ENCODE data around the gene RABGAP1L. TPM values are rescaled to one million over a fixed set of nuclear protein-coding genes. Genes with fewer than 3 reads are reported as not detected.

RABGAP1L gene
- total RNA-seq, 2 experiments from 2014 or later = 98.1 to 158 TPM

GRCh38 chr1:174623324-174624035 lies 464.2 kb downstream of the RABGAP1L start:
- Histone ChIP-seq H3K4me2 (ENCODE audit: low read length) (no peak overlapping the region), H3K36me3 (ENCODE audit: insufficient read depth, low read length) (no peaks in the 10 kb centered on the region), H4K20me1 (ENCODE audit: insufficient read depth, low read length) (no peaks in the 10 kb centered on the region), H3K79me2 (ENCODE audit: insufficient read depth, low read depth, low read length) (no peaks in the 10 kb centered on the region), H2AFZ (ENCODE audit: low read length) (no peak overlapping the region), H3K9me2 (ENCODE audit: insufficient read depth, low read length) (no peaks in the 10 kb centered on the region), H3K27ac (ENCODE audit: low read depth, low read length, poor library complexity, severe bottlenecking) (no peak overlapping the region), H3K4me1 (ENCODE audit: insufficient read depth, low read length, poor library complexity, severe bottlenecking) (no peaks in the 10 kb centered on the region), H3K9me3 (ENCODE audit: low read length) (no peaks in the 10 kb centered on the region), H3K4me3 (ENCODE audit: low read depth, low read length, poor library complexity, severe bottlenecking) (no peak overlapping the region)
- ChIA-PET POLR2A (no interaction called here), CTCF (ENCODE audit: unreplicated experiment) (no interaction called here)
- intact Hi-C loops (cut with micrococcal nuclease; ENCODE audit: unreplicated experiment) = no loop called here
- no peak for DNase-seq (ENCODE audit: low spot score)
- TF ChIP-seq CTCF (conservative IDR thresholded peaks at IDR 0.05; ENCODE audit: low read length) (no peak), EZH2phosphoT487 (IDR thresholded peaks at IDR 0.05; ENCODE audit: borderline replicate concordance, low read depth, low read length) (no peak)
- BruUV-seq (replicated peaks) = no TSS peak

GRCh38 chr1:174626031-174627025 lies 467.0 kb downstream of the RABGAP1L start:
- H3K4me2 ChIP-seq (ENCODE audit: low read length) = no peak overlapping the region
- POLR2A ChIA-PET = interaction anchor here (0.8 to 1.0 kb wide), 3 partner anchors 32 to 1165 kb away, joined by 3 read pairs; no protein-coding TSS in a partner anchor
- no peaks in the 10 kb centered on the region for H3K9me3 ChIP-seq (ENCODE audit: low read length)
- H3K4me1 ChIP-seq (ENCODE audit: insufficient read depth, low read length, poor library complexity, severe bottlenecking) = no peaks in the 10 kb centered on the region
- no peaks in the 10 kb centered on the region for H4K20me1 ChIP-seq (ENCODE audit: insufficient read depth, low read length)
- no peak overlapping the region for H2AFZ ChIP-seq (ENCODE audit: low read length)
- H3K27ac ChIP-seq (ENCODE audit: low read depth, low read length, poor library complexity, severe bottlenecking) = no peak overlapping the region
- no peaks in the 10 kb centered on the region for H3K9me2 ChIP-seq (ENCODE audit: insufficient read depth, low read length)
- DNase-seq (ENCODE audit: low spot score) = no peak
- H3K4me3 ChIP-seq (ENCODE audit: low read depth, low read length, poor library complexity, severe bottlenecking) = no peak overlapping the region
- TF ChIP-seq EZH2phosphoT487 (IDR thresholded peaks at IDR 0.05; ENCODE audit: borderline replicate concordance, low read depth, low read length) (no peak), CTCF (conservative IDR thresholded peaks at IDR 0.05; ENCODE audit: low read length) (no peak)
- no TSS peak for BruUV-seq (replicated peaks)
- no peaks in the 10 kb centered on the region for H3K79me2 ChIP-seq (ENCODE audit: insufficient read depth, low read depth, low read length)
- H3K36me3 ChIP-seq (ENCODE audit: insufficient read depth, low read length) = no peaks in the 10 kb centered on the region
- CTCF ChIA-PET (ENCODE audit: unreplicated experiment) = no interaction called here
- intact Hi-C loops (cut with micrococcal nuclease; ENCODE audit: unreplicated experiment) = no loop called here

All from OCI-LY7 (cell line).